Astrocyte (in vitro differentiated cells and primary cell): ENCODE results near the gene CD9. TPM values are rescaled to one million over a fixed set of nuclear protein-coding genes. Genes with fewer than 3 reads are reported as not detected.
A peak's percentile ranks its signal among the peaks of the same experiment; 100 is the strongest.

Experiments used
- DNase-seq: peaks from one replicate; pipeline ENCODE4 v3.0.0-alpha.2; 2010; ENCODE audit warnings: low read depth
- FAIRE-seq: peaks from 2 replicates; lab custom pipeline; 2011; peaks lifted over from hg19 to GRCh38; lab: Jason Lieb, UNC
- H2AFZ ChIP-seq: 2 replicates; pipeline ENCODE4 v1.6.0; 2012; ENCODE audit warnings: low read depth, low read length, inconsistent platforms
- H3K27ac ChIP-seq: 2 replicates; pipeline ENCODE4 v1.5.1; 2011; ENCODE audit warnings: low read depth, low read length, inconsistent platforms
- H3K27me3 ChIP-seq: 2 replicates; pipeline ENCODE4 v1.6.0; 2011; ENCODE audit warnings: low read length, inconsistent platforms; ENCODE audit not compliant: insufficient read depth
- H3K36me3 ChIP-seq: 2 replicates; pipeline ENCODE4 v1.5.1; 2011; ENCODE audit warnings: low read length, inconsistent platforms; ENCODE audit not compliant: insufficient read depth
- H3K4me1 ChIP-seq: 2 replicates; pipeline ENCODE4 v1.5.1; 2011; ENCODE audit warnings: low read length, inconsistent platforms; ENCODE audit not compliant: insufficient read depth
- H3K4me2 ChIP-seq: 2 replicates; pipeline ENCODE4 v1.6.0; 2012; ENCODE audit warnings: low read length, inconsistent platforms
- H3K4me3 ChIP-seq: 2 replicates; pipeline ENCODE4 v1.5.1; 2011; ENCODE audit warnings: low read depth, mild to moderate bottlenecking, low read length, inconsistent platforms; ENCODE audit not compliant: insufficient read depth
- H3K79me2 ChIP-seq: 2 replicates; pipeline ENCODE4 v1.6.0; 2012; ENCODE audit warnings: mild to moderate bottlenecking, low read length, inconsistent platforms; ENCODE audit not compliant: insufficient read depth
- H3K9ac ChIP-seq: 2 replicates; pipeline ENCODE4 v1.6.0; 2012; ENCODE audit warnings: mild to moderate bottlenecking, low read length, inconsistent platforms
- H3K9me3 ChIP-seq: 2 replicates; pipeline ENCODE4 v1.5.1; 2012; ENCODE audit warnings: low read depth, mild to moderate bottlenecking, low read length, inconsistent platforms; ENCODE audit not compliant: insufficient read depth
- H4K20me1 ChIP-seq: 2 replicates; pipeline ENCODE4 v1.6.0; 2012; ENCODE audit warnings: low read length, inconsistent platforms; ENCODE audit not compliant: insufficient read depth
- H3K27ac Mint-ChIP-seq: one replicate; pipeline ENCODE4 v1.8.0; 2021; ENCODE audit warnings: mild to moderate bottlenecking, mixed read lengths; ENCODE audit not compliant: unreplicated experiment
- H3K27me3 Mint-ChIP-seq: one replicate; pipeline ENCODE4 v1.8.0; 2021; ENCODE audit warnings: low read depth, mixed read lengths; ENCODE audit not compliant: unreplicated experiment
- H3K36me3 Mint-ChIP-seq: one replicate; pipeline ENCODE4 v1.8.0; 2021; ENCODE audit warnings: low read depth, mixed read lengths; ENCODE audit not compliant: unreplicated experiment
- H3K4me1 Mint-ChIP-seq: one replicate; pipeline ENCODE4 v1.8.0; 2021; ENCODE audit warnings: low read depth, mixed read lengths; ENCODE audit not compliant: unreplicated experiment
- H3K4me3 Mint-ChIP-seq: one replicate; pipeline ENCODE4 v1.8.0; 2021; ENCODE audit warnings: mild to moderate bottlenecking, moderate library complexity, mixed read lengths; ENCODE audit not compliant: unreplicated experiment
- H3K9me3 Mint-ChIP-seq: one replicate; pipeline ENCODE4 v1.8.0; 2021; ENCODE audit warnings: mild to moderate bottlenecking, mixed read lengths; ENCODE audit not compliant: unreplicated experiment
- CTCF ChIP-seq: IDR thresholded peaks from 2 replicates; pipeline ENCODE4 v1.5.1; 2011; ENCODE audit warnings: low read depth, mild to moderate bottlenecking, inconsistent platforms, low read length, moderate library complexity; ENCODE audit not compliant: insufficient read depth
- EZH2 ChIP-seq: IDR thresholded peaks from 2 replicates; pipeline ENCODE4 v1.6.1; 2012; ENCODE audit warnings: mild to moderate bottlenecking, low read length, inconsistent platforms; ENCODE audit not compliant: insufficient read depth
- total RNA-seq: library from RNA; stranded (reverse); gene quantifications from 2 replicates; pipeline ENCODE4 v1.2.1, GENCODE V29; 2021

CD9 gene
- total RNA-seq, 1 donor from 2014 or later = 52.2 TPM

GRCh38 chr12:6231359-6232268 is 31.4 kb downstream of the CD9 start:
- Histone ChIP-seq H3K4me2 (peak overlapping the region; percentile 72), H4K20me1 (no peaks in the 10 kb centered on the region), H3K4me3 (no peak overlapping the region), H3K9ac (no peak overlapping the region), H3K27ac (no peak overlapping the region), H3K9me3 (no peaks in the 10 kb centered on the region), H3K4me1 (peaks cover 35% of the 10 kb centered on the region), H3K36me3 (peaks cover 3% of the 10 kb centered on the region), H3K79me2 (peaks cover 6% of the 10 kb centered on the region), H3K27me3 (no peaks in the 10 kb centered on the region), H2AFZ (no peak overlapping the region)
- peaks cover 11% of the 10 kb centered on the region for H3K36me3 Mint-ChIP-seq
- FAIRE-seq = no peak
- peaks cover 29% of the 10 kb centered on the region for H3K4me1 Mint-ChIP-seq
- DNase-seq = no peak
- peaks cover 4% of the 10 kb centered on the region for H3K27me3 Mint-ChIP-seq
- no peak for TF ChIP-seq EZH2
- TF ChIP-seq CTCF = no peak
- H3K4me3 Mint-ChIP-seq = no peak overlapping the region
- no peak overlapping the region for H3K27ac Mint-ChIP-seq
- H3K9me3 Mint-ChIP-seq = no peaks in the 10 kb centered on the region

- peaks cover 29% of the 10 kb centered on the region for H3K4me1 Mint-ChIP-seq
Observed at GRCh38 chr12:6233121-6233971, 33.1 kb downstream of the CD9 start.

More at GRCh38 chr12:6233121-6233971, 33.1 kb downstream of the CD9 start:
- no peak overlapping the region for H3K9ac ChIP-seq
- Mint-ChIP-seq H3K36me3 (peaks cover 11% of the 10 kb centered on the region), H3K27ac (no peak overlapping the region), H3K9me3 (no peaks in the 10 kb centered on the region), H3K4me3 (no peak overlapping the region), H3K27me3 (peaks cover 4% of the 10 kb centered on the region)
- no peak for TF ChIP-seq EZH2
- no peak for TF ChIP-seq CTCF
- H3K4me1 ChIP-seq = peaks cover 33% of the 10 kb centered on the region
- no peak overlapping the region for H2AFZ ChIP-seq
- DNase-seq = no peak
- no peak overlapping the region for H3K27ac ChIP-seq
- no peak for FAIRE-seq
- peaks cover 3% of the 10 kb centered on the region for H3K36me3 ChIP-seq
- H3K27me3 ChIP-seq = no peaks in the 10 kb centered on the region
- no peak overlapping the region for H3K4me2 ChIP-seq
- H3K9me3 ChIP-seq = no peaks in the 10 kb centered on the region
- H3K79me2 ChIP-seq = peaks cover 6% of the 10 kb centered on the region
- H4K20me1 ChIP-seq = no peaks in the 10 kb centered on the region
- H3K4me3 ChIP-seq = no peak overlapping the region
